GM20000 (cell line): ENCODE data around the gene MSGN1.

ENCODE experiments used
- DNase-seq: peaks from one replicate; pipeline ENCODE4 v3.0.0; 2012; ENCODE audit warnings: low spot score
- CTCF ChIP-seq: IDR thresholded peaks from 2 replicates; pipeline ENCODE4 v1.5.1; 2012; ENCODE audit warnings: mild to moderate bottlenecking, control low read depth; ENCODE audit errors: extremely low read depth, missing control alignments

MSGN1 gene

GRCh38 chr2:17849275-17849674 is 33.0 kb downstream of the MSGN1 start:
- no peak for TF ChIP-seq CTCF
- no peak for DNase-seq

DNA sequence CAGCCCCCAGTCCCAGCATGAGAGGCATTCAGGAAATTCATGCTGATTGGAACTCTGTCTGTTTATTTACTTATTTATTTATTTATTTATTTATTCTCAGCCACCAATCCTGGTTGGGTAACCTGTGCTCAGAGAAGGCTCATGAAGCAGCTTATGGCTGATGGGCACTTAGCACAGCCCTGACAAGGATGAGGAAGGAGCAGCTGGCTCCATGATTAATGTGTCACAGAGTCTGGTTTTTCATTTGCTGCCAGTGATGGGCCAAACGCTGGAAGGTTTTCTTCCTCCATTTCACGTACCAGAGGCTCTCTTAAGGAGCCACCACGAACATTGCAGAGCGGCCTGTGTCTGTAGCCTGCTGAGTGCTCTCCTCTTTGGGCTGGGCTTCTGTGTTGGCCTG is 33.9 kb downstream of the MSGN1 start:
- TF ChIP-seq CTCF: no peak
- DNase-seq: no peak

GRCh38 chr2:17851731-17852585 is 35.7 kb downstream of the MSGN1 start:
- DNase-seq: peak; percentile 65
- peak; percentile 78 for TF ChIP-seq CTCF

- no peak for DNase-seq
- no peak for TF ChIP-seq CTCF
Observed at GRCh38 chr2:17853799-17854198, 37.5 kb downstream of the MSGN1 start.

- no peak for TF ChIP-seq CTCF
- DNase-seq: no peak
Observed at GRCh38 chr2:17857021-17857420, 40.8 kb downstream of the MSGN1 start.

- no peak for DNase-seq
- TF ChIP-seq CTCF: no peak
Observed at GRCh38 chr2:17858064-17858463, 41.8 kb downstream of the MSGN1 start.

DNA sequence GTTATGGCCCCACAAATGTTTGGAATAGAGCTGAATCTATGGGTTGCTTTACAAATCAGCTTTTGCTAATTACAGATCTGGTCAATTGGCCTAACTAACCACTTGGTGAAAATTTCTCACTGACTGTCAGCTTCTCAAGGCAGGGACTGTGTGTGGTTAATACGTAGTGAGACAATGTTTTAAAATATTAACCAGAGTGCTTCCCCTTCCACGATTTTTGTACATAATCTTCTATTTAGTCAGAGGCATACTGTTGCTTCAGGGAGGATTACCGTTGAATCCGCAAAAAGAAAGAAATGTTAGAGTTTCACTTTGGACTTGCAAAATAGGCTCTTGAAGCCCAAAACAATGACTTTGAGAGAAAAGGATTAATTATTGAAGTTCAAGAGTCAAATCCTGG is 47.3 kb downstream of the MSGN1 start:
- TF ChIP-seq CTCF: no peak

More for the DNA sequence above, 47.3 kb downstream of the MSGN1 start:
- DNase-seq: no peak
